Right lobe of liver (tissue), 4 donors: ENCODE results near the gene KLK15.

Experiments
- POLR2A ChIP-seq: fragments of 450-650 bp; IDR thresholded peaks from one replicate; pipeline ENCODE4 v1.6.1; 2017; ENCODE audit warnings: antibody characterized with exemption, mild to moderate bottlenecking
- TF ChIP-seq, protein P1 (sequence below), 4 donors: fragments of 200-600 bp in 3 of 4; fragments of 450-650 bp in 1 of 4; IDR thresholded peaks; one replicate each; pipeline versions ENCODE4 v1.5.1 to v1.8.0; 2016 to 2022; ENCODE audit warnings: antibody characterized with exemption in 4 of 4, mild to moderate bottlenecking in 2 of 4
- donor health status: DM: no; HTN: no; CAD: no.
- donor health status: DM: no; HTN: no; CAD: no.
- donor health status: DM: no; HTN: yes; CAD: no.

DNA sequence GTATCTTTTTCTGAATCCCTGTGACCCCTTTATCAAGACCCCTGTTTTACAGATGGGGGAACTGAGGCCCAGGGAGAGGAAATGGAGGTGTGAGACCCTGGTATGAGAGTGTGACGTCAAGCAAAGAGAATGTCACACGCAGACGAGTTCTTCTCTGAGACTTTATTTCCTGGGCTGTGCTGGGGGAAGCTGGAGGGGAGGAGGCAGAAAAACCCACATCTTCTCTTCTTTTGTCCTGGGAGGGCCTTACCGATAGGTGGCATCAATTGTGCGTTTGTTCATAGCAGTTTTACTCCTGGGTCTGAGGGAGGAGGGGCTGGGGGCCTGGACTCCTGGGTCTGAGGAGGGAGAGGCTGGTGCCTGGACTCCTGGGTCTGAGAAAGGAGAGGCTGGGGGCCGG lies 4.9 kb upstream of the KLK15 start:
- TF ChIP-seq, protein P1, sequence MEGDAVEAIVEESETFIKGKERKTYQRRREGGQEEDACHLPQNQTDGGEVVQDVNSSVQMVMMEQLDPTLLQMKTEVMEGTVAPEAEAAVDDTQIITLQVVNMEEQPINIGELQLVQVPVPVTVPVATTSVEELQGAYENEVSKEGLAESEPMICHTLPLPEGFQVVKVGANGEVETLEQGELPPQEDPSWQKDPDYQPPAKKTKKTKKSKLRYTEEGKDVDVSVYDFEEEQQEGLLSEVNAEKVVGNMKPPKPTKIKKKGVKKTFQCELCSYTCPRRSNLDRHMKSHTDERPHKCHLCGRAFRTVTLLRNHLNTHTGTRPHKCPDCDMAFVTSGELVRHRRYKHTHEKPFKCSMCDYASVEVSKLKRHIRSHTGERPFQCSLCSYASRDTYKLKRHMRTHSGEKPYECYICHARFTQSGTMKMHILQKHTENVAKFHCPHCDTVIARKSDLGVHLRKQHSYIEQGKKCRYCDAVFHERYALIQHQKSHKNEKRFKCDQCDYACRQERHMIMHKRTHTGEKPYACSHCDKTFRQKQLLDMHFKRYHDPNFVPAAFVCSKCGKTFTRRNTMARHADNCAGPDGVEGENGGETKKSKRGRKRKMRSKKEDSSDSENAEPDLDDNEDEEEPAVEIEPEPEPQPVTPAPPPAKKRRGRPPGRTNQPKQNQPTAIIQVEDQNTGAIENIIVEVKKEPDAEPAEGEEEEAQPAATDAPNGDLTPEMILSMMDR (IDR thresholded peaks at IDR 0.05), result no peak
- TF ChIP-seq POLR2A, result no peak
